Esophagus muscularis mucosa (tissue), 4 donors: ENCODE data around the gene PPP1R12C. TPM values are rescaled to one million over a fixed set of nuclear protein-coding genes. Genes with fewer than 3 reads are reported as not detected.
A peak's percentile ranks its signal among the peaks of the same experiment; 100 is the strongest.

ENCODE experiments used
- DNase-seq: peaks from one replicate; pipeline ENCODE4 v3.0.0-alpha.2; 2017; ENCODE audit errors: extremely low spot score
- H3K27ac ChIP-seq, 4 donors: fragments of 200-600 bp; sonication (generic); replicated peaks in 1 of 4; 1 replicate in 3 of 4; 2 replicates in 1 of 4; pipeline ENCODE4 v1.5.1; 2016 to 2019; ENCODE audit warnings: mild to moderate bottlenecking in 1 of 4
- H3K27me3 ChIP-seq, 4 donors: fragments of 200-600 bp; sonication (generic); one replicate each; pipeline versions ENCODE4 v1.5.1 to v1.6.0; 2016 to 2019
- H3K36me3 ChIP-seq, 4 donors: fragments of 200-600 bp; sonication (generic); one replicate each; pipeline ENCODE4 v1.5.1; 2016 to 2019
- H3K4me1 ChIP-seq, 4 donors: fragments of 200-600 bp; sonication (generic); one replicate each; pipeline ENCODE4 v1.5.1; 2016 to 2019
- H3K4me3 ChIP-seq, 4 donors: fragments of 200-600 bp; sonication (generic); 1 replicate in 2 of 4; 2 replicates in 2 of 4; pipeline ENCODE4 v1.5.1; 2016 to 2019; ENCODE audit warnings: mild to moderate bottlenecking in 4 of 4, moderate library complexity in 1 of 4
- H3K9me3 ChIP-seq, 4 donors: fragments of 200-600 bp; sonication (generic); 1 replicate in 3 of 4; 2 replicates in 1 of 4; pipeline ENCODE4 v1.5.1; 2016 to 2019
- CTCF ChIP-seq, 3 experiments: fragments of 200-600 bp in 2 of 3; fragments of 450-650 bp in 1 of 3; sonication (generic) in 2 of 3; IDR thresholded peaks; one replicate each; pipeline ENCODE4 v1.5.1; 2017 to 2019; ENCODE audit warnings: antibody characterized with exemption in 3 of 3, mild to moderate bottlenecking in 2 of 3, moderate library complexity in 1 of 3
- EP300 ChIP-seq: sonication (generic); formaldehyde crosslinking; IDR thresholded peaks from one replicate; pipeline ENCODE4 v1.6.1; 2017; ENCODE audit warnings: antibody characterized with exemption
- POLR2A ChIP-seq: fragments of 450-650 bp; IDR thresholded peaks from one replicate; pipeline ENCODE4 v1.6.1; 2017; ENCODE audit warnings: antibody characterized with exemption, moderate library complexity, mild to moderate bottlenecking, low read depth
- POLR2AphosphoS5 ChIP-seq, 2 donors: sonication (generic); formaldehyde crosslinking; IDR thresholded peaks; one replicate each; pipeline ENCODE4 v1.6.1; 2017; ENCODE audit warnings: antibody characterized with exemption in 2 of 2
- WGBS: methylation state at CpG from one replicate; pipeline ENCODE4 v1.1.5; 2018; 5-methylcytosine and 5-hydroxymethylcytosine counted together
- intact Hi-C: fragments of 100-400 bp; cut with DNase I; formaldehyde crosslinking; loops from one replicate; pipeline ENCODE4 v1.15.1; 2023
- total RNA-seq, 4 donors: library from RNA; depleted of rRNA; stranded (reverse); fragments of >200 nt; gene quantifications; one replicate each; pipeline versions ENCODE4 v1.1.0 to v1.2.1, GENCODE V29; 2016

The PPP1R12C gene
- total RNA-seq, 4 donors from 2014 or later: 257 to 451 (median 351) TPM

DNA sequence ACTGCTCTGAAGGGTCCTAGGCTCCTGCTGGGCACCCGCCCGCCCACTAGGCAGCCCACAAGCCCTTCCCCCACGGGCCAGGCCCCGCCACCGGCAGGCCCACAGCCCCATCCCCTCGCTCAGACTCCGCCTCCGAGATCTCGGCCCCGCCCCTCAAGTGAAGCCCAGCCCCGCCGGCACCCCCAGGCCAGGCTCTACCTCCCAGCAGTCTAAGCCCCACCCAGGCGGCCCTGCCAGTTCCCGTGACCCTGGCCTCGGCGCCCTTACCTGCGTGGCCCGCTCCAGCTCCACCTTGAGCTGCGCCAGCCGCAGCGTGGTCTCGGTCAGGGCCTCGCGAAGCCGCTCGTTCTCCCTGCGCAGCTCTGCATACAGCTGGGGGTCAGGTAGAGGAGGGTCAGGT lies 25.5 kb downstream of the PPP1R12C start:
- Histone ChIP-seq H3K4me1 (peaks cover 13 to 29% (median 22%) of the 10 kb centered on the region in 4 donors), H3K27ac (peak overlapping the region in 2 of 4 donors; percentile 9 to 20), H3K27me3 (no peaks in the 10 kb centered on the region), H3K4me3 (no peak overlapping the region), H3K36me3 (peaks cover 49 to 62% (median 56%) of the 10 kb centered on the region in 4 donors), H3K9me3 (no peaks in the 10 kb centered on the region)
- intact Hi-C loops: no loop called here
- no peak for DNase-seq
- WGBS: 72% methylated on average over 11 of the region's 27 CpGs
- TF ChIP-seq POLR2A: no peak
- TF ChIP-seq EP300: no peak
- no peak for TF ChIP-seq POLR2AphosphoS5 (IDR thresholded peaks at IDR 0.05)
- no peak for TF ChIP-seq CTCF (IDR thresholded peaks at IDR 0.05)

DNA sequence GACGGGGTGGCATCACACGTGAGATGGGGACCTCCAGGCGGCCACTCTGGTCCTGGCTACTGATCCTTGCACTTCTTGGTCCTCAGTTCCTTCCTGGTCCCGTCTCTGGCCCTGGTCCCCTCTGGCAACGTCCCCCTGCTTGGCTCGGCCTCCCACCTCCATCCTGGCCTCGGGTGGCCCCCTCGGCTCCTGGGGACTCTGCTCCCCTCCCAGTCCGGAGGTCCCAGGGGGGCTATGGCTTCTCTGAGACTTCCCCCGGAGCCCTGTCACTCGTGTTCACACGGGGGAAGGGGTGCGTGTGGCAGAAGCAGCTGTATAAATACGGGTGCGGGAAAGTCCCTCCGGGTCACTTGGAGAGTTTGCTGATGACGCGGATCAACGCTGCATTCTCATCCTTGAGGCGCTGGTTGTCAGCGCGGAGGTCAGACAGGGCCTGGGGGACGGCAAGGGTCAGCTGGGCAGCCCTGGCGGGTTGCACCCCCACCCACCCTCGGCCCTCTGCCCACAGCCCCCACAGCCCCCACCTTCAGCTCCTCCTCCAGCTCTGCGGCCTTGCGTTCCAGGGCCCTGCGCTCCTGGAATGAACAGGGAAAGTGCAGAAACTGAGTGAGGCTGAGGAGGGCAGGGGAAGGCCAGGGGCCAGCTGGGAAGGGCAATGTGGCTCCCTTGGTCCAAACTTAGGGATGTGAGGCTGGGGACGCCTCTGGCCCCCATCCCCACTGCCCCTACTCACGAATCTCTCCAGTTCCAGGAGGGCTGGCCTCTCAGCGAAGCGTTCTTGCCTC lies 26.1 kb downstream of the PPP1R12C start:
- no peak for TF ChIP-seq POLR2AphosphoS5 (IDR thresholded peaks at IDR 0.05)
- no peak for TF ChIP-seq EP300
- no peak for TF ChIP-seq CTCF (IDR thresholded peaks at IDR 0.05)
- no peak for TF ChIP-seq POLR2A
- intact Hi-C loops: no loop called here
- Histone ChIP-seq H3K9me3 (no peaks in the 10 kb centered on the region), H3K4me3 (no peak overlapping the region), H3K27me3 (peaks cover 0 to 5% (median under 1%) of the 10 kb centered on the region in 4 donors), H3K36me3 (peaks cover 49 to 60% (median 54%) of the 10 kb centered on the region in 4 donors), H3K4me1 (peaks cover 19 to 35% (median 28%) of the 10 kb centered on the region in 4 donors), H3K27ac (peak overlapping the region in 2 of 4 donors; percentile 9 to 20)
- 92% methylated on average over 13 of the region's 32 CpGs for WGBS
- no peak for DNase-seq

GRCh38 chr19:55090564-55090963 lies 26.9 kb downstream of the PPP1R12C start:
- intact Hi-C loops: no loop called here
- peaks cover 22 to 40% (median 33%) of the 10 kb centered on the region in 4 donors for H3K4me1 ChIP-seq
- no peak for DNase-seq
- no peak overlapping the region for H3K4me3 ChIP-seq
- H3K36me3 ChIP-seq: peaks cover 42 to 52% (median 49%) of the 10 kb centered on the region in 4 donors
- peak in 1 of 2 donors; percentile 5 for TF ChIP-seq POLR2AphosphoS5 (IDR thresholded peaks at IDR 0.05)
- TF ChIP-seq CTCF (IDR thresholded peaks at IDR 0.05): no peak
- 90% methylated on average over 13 of the region's 13 CpGs for WGBS
- H3K27me3 ChIP-seq: peaks cover 0 to 13% (median 4%) of the 10 kb centered on the region in 4 donors
- no peak overlapping the region for H3K27ac ChIP-seq
- H3K9me3 ChIP-seq: no peaks in the 10 kb centered on the region

DNA sequence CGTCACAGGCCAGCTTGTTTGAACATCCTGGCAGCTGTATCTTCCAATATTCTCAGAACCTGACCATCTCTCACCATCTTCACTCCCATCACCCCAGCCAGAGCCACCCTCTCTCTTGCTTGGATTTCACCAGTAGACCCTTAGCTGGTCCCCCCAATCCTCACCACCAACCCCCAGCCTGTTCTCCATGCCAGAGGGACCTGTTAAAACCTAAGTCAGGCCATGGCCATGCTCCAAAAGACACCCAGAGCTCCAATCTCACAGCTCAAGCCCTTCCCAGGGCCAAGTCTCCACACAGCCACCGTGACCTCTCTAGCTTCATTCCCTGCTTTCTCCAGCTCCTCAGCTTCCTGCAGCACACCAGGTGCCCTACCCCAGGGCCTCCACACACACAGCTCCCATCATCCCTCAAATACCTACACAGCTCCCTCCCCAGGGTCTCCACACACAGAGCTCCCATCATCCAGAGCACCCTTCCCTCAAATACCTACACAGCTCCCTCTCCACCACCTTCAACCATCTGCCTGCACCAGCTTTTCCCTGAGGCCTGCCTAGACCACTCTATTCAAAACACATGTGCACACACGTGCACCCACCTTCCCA lies 28.0 kb downstream of the PPP1R12C start:
- H3K4me3 ChIP-seq: no peak overlapping the region
- TF ChIP-seq POLR2AphosphoS5 (IDR thresholded peaks at IDR 0.05) (no peak), EP300 (no peak), POLR2A (no peak), CTCF (IDR thresholded peaks at IDR 0.05) (no peak)
- peak overlapping the region in 2 of 4 donors; percentile 20 to 53 for H3K27ac ChIP-seq
- DNase-seq: no peak
- intact Hi-C loops: no loop called here
- H3K9me3 ChIP-seq: no peaks in the 10 kb centered on the region
- peaks cover 31 to 41% (median 38%) of the 10 kb centered on the region in 4 donors for H3K36me3 ChIP-seq
- H3K4me1 ChIP-seq: peaks cover 22 to 40% (median 33%) of the 10 kb centered on the region in 4 donors
- peaks cover 0 to 24% (median 9%) of the 10 kb centered on the region in 4 donors for H3K27me3 ChIP-seq
- WGBS: 77% methylated on average over 3 of the region's 3 CpGs
